GM18526 (cell line): ENCODE measurements around the gene TYROBP.

Source experiments
- POLR2A ChIP-seq: IDR thresholded peaks from 3 replicates; pipeline ENCODE4 v1.6.1; 2011; ENCODE audit not compliant: insufficient read length; ENCODE audit errors: extremely low read depth

Gene TYROBP

GRCh38 chr19:35908010-35908441 is at the start of gene TYROBP:
Gene TYROBP (minus strand): TSS chr19:35908295. CDS start chr19:35908228, 67 bp downstream.
- no peak for TF ChIP-seq POLR2A

DNA sequence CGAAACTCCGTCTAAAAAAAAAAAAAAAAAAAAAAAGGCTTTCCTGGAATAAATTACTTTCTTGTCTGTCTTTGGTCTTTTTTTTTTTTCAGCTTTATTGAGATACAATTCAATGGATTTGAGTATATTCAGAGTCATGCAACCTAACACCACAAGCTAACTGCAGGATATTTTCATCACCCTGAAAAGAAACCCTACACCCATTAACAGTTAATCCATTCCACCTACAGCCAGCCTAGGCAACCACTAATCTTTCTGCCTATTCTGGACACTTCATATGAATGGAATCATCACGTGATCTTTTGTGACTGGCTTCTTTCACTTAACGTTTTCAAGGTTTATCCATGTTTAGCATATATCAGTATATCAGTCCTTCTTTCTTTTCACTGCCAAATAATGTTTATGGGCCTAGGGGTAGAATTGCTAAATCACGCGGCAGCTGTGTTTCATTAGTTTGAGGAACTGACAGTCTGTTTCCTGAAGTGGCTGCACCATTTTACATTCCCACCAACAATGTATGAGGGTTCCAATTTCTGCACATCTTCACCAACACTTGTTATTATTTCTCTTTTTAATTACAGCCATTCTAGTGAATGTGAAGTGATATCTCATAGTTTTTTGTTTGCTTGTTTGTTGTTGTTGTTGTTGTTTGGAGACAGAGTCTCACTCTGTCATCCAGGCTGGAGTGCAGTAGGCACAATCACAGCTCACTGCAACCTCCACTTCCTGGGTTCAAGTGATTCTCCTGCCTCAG is 48.0 kb upstream of the TYROBP start:
- TF ChIP-seq POLR2A = no peak

- TF ChIP-seq POLR2A = no peak
These were observed 41.0 kb upstream of the TYROBP start for GRCh38 chr19:35949131-35949530.

DNA sequence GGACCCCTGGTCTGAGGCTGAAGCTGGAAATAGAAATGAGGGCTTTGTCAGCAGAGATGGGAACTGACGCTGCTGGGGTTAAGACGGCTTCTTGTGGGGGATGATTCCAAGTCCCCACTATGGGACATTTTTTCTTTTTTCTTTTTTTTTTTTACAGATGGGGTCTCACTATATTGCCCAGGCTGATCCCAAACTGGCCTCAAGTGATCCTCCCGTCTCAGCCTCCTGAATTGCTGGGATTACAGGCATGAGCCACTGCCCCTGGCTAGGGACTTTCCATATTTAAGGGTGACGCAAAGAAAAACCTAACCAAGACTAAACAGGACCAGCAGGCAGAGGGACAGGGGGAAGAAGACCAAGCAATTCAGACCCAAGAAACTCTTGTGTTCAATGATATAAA is 38.1 kb upstream of the TYROBP start:
- no peak for TF ChIP-seq POLR2A

- no peak for TF ChIP-seq POLR2A
These were observed 37.2 kb upstream of the TYROBP start for GRCh38 chr19:35945121-35945790.

DNA sequence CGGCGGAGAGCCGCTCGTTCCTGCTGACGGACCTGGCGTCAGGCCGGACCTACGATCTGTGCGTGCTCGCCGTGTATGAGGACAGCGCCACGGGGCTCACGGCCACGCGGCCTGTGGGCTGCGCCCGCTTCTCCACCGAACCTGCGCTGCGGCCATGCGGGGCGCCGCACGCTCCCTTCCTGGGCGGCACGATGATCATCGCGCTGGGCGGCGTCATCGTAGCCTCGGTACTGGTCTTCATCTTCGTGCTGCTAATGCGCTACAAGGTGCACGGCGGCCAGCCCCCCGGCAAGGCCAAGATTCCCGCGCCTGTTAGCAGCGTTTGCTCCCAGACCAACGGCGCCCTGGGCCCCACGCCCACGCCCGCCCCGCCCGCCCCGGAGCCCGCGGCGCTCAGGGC is 36.5 kb upstream of the TYROBP start:
- TF ChIP-seq POLR2A = no peak

GRCh38 chr19:35943321-35944301 is 35.5 kb upstream of the TYROBP start:
- no peak for TF ChIP-seq POLR2A

DNA sequence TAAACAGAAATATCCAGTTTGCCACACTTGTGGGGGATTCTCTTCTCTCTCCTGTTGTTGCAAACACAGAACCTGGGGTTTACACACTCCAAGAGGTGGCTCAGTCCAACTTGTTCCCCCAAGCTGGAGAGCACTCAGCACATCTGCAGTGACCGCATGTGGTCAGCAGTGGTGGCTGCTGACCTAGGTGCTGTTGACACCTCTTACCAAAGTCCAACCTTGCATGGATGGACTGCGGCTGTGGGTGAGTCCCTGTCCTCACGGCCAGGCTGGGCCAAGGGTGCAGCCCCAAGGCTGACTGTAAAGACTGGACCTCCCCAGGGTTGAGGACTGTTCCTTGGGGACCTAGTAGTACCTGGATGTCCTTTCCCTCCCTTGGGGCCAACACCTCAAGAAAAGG is 34.1 kb upstream of the TYROBP start:
- no peak for TF ChIP-seq POLR2A

DNA sequence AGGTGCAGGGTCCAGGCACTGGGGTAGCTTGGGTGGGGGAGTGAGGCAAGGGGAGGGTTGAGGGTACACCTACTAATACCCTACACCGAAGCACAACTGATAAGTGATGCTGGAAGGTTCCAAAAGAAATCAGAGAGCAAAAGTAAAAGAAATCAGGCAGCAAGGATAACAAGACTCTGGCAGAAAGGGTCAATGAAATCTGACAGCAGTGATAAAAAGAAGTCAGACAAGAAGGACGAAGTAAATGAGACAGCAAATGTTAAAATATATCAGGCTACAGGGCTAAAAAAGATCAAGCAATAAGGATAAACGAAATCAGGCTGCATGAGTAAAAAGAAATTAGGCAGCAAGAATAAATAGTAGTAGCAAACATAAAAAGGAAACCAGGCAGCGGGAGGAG is 32.7 kb upstream of the TYROBP start:
- no peak for TF ChIP-seq POLR2A

- no peak for TF ChIP-seq POLR2A
These were observed 32.1 kb upstream of the TYROBP start for GRCh38 chr19:35940078-35940775.

DNA sequence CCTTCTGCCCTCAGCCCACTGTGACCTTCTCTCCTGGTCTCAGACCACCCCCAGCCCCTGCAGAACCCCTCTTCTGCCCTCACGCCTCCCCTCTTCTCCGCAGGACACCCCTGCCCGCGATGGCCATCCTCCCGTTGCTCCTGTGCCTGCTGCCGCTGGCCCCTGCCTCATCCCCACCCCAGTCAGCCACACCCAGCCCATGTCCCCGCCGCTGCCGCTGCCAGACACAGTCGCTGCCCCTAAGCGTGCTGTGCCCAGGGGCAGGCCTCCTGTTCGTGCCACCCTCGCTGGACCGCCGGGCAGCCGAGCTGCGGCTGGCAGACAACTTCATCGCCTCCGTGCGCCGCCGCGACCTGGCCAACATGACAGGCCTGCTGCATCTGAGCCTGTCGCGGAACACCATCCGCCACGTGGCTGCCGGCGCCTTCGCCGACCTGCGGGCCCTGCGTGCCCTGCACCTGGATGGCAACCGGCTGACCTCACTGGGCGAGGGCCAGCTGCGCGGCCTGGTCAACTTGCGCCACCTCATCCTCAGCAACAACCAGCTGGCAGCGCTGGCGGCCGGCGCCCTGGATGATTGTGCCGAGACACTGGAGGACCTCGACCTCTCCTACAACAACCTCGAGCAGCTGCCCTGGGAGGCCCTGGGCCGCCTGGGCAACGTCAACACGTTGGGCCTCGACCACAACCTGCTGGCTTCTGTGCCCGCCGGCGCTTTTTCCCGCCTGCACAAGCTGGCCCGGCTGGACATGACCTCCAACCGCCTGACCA is 31.4 kb upstream of the TYROBP start:
- no peak for TF ChIP-seq POLR2A

DNA sequence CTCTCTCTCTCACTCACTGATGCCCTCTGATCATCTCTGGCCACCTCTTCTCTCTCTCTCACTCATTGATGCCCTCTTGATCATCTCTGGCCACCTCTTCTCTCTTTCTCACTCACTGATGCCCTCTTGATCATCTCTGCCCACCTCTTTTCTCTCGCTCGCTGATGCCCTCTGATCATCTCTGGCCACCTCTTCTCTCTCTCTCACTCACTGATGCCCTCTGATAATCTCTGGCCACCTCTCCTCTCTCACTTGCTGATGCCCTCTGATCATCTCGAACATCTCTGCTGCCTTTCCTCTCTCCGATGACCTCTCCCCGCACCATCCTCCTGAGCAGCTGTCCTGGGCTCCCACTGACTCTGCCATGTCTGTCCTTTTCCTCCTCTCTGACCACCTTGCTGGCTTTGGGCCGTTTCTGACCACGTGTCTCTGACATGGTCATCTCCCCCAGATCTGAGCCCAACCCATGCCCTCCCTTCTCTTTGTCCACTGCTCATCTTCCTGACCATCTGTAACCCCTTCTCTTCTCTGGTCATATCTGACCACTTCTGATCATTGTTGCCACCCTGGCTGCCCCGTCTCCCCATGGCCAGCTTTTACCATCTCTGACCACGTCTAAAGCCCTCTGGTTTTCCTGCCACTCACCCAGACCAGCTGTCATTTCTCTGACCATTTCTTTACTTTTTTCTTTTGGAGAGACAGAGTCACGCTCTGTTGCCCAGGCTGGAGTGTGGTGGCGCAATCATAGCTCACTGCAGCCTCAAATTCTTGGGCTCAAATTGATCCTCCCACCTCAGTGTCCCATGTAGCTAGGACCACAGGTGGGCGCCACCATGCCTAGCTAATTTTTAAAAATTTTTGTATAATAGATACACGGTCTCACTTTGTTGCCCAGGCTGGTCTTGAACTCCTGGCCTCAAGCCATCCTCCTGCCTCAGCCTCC is 30.5 kb upstream of the TYROBP start:
- no peak for TF ChIP-seq POLR2A
